Endometrial microvascular endothelial cells (primary cell): ENCODE results near the gene FAT4. TPM values are rescaled to one million over a fixed set of nuclear protein-coding genes. Genes with fewer than 3 reads are reported as not detected.

Experiments used
- in situ Hi-C: cut with HindIII; loops from 2 replicates; pipeline ENCODE4 v1.10.0; 2017; ENCODE audit warnings: low sequenced_read_pairs, low pct_unique_long_range_greater_than_20kb; ENCODE audit errors: inconsistent ontology term
- total RNA-seq: library from RNA; depleted of rRNA; stranded (reverse); fragments of >200 nt; gene quantifications from one replicate; pipeline ENCODE4 v1.2.3, GENCODE V29; 2015; ENCODE audit errors: inconsistent ontology term

Gene FAT4
- 21.1 TPM for total RNA-seq

GRCh38 chr4:125314676-125315575 is at the start of gene FAT4:
TSS of gene FAT4 (plus strand) at chr4:125314955. CDS start at chr4:125316412, 1,457 bp downstream.
- in situ Hi-C loops: loop anchor here (10.0 kb wide), 1 partner anchor 440 kb away; no protein-coding TSS in a partner anchor

GRCh38 chr4:125265846-125266245 is 48.9 kb upstream of the FAT4 start:
- in situ Hi-C loops: no loop called here

- in situ Hi-C loops: no loop called here
Measured at GRCh38 chr4:125266901-125267604, 47.7 kb upstream of the FAT4 start.

GRCh38 chr4:125267630-125268029 is 47.1 kb upstream of the FAT4 start:
- in situ Hi-C loops: no loop called here

GRCh38 chr4:125268068-125268755 is 46.5 kb upstream of the FAT4 start:
- in situ Hi-C loops: no loop called here

- in situ Hi-C loops: no loop called here
Measured at GRCh38 chr4:125276811-125277210, 37.9 kb upstream of the FAT4 start.

- in situ Hi-C loops: no loop called here
Measured at GRCh38 chr4:125277790-125278189, 37.0 kb upstream of the FAT4 start.

- in situ Hi-C loops: no loop called here
Measured at GRCh38 chr4:125280892-125281403, 33.8 kb upstream of the FAT4 start.

- in situ Hi-C loops: no loop called here
Measured at GRCh38 chr4:125283707-125284279, 31.0 kb upstream of the FAT4 start.

GRCh38 chr4:125297116-125297515 is 17.6 kb upstream of the FAT4 start:
- in situ Hi-C loops: no loop called here

GRCh38 chr4:125303058-125303457 is 11.7 kb upstream of the FAT4 start:
- in situ Hi-C loops: no loop called here

GRCh38 chr4:125303821-125304220 is 10.9 kb upstream of the FAT4 start:
- in situ Hi-C loops: no loop called here

- in situ Hi-C loops: no loop called here
Measured at GRCh38 chr4:125306112-125306511, 8.6 kb upstream of the FAT4 start.

- in situ Hi-C loops: no loop called here
Measured at GRCh38 chr4:125306533-125306932, 8.2 kb upstream of the FAT4 start.

- in situ Hi-C loops: loop anchor here (10.0 kb wide), 1 partner anchor 443 kb away; no protein-coding TSS in a partner anchor
Measured at GRCh38 chr4:125311503-125311902, 3.3 kb upstream of the FAT4 start.

- in situ Hi-C loops: loop anchor here (10.0 kb wide), 1 partner anchor 441 kb away; no protein-coding TSS in a partner anchor
Measured at GRCh38 chr4:125313497-125313896, 1.3 kb upstream of the FAT4 start.

GRCh38 chr4:125313989-125314667 is 627 bp upstream of the FAT4 start:
- in situ Hi-C loops: loop anchor here (10.0 kb wide), 1 partner anchor 441 kb away; no protein-coding TSS in a partner anchor
